Neural progenitor cell (in vitro differentiated cells): ENCODE data around the gene PRR30.
"Not testable (repeated sequence)": the region's sequence is repeated elsewhere in the genome, so short reads cannot be mapped to it uniquely, and the experiment has no call there.

Source experiments
- CTCF ChIP-seq: fragments of 200-600 bp; sonication (generic); IDR thresholded peaks from 2 replicates; pipeline ENCODE4 v1.5.1; 2017; ENCODE audit warnings: antibody characterized with exemption, mild to moderate bottlenecking
- EZH2 ChIP-seq: fragments of 200-600 bp; sonication (generic); IDR thresholded peaks from 2 replicates; pipeline ENCODE4 v1.6.1; 2017; ENCODE audit warnings: antibody characterized with exemption, mild to moderate bottlenecking, moderate library complexity

DNA sequence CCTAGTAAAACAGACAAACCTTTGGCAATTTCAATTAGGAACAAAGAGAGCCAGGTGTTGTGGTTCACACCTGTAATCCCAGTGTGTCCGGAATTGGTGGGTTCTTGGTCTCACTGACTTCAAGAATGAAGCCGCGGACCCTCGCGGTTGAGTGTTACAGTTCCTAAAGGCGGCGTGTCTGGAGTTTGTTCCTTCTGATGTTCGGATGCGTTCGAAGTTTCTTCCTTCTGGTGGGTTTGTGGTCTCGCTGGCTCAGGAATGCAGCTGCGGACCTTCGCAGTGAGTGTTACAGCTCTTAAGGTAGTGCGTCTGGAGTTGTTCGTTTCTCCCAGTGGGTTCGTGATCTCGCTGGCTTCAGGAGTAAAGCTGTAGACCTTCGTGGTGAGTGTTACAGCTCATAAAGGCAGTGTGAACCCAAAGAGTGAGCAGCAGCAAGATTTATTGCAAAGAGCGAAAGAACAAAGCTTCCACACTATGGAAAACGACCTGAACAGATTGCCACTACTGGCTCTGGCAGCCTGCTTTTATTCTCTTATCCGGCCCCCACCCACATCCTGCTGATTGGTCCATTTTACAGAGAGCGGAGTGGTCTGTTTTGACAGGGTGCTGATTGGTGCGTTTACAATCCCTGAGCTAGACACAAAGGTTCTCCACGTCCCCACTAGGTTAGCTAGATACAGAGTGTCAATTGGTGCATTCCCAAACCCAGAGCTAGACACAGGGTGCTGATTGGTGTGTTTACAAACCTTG, 28.4 kb downstream of the PRR30 start:
- not testable (repeated sequence) for TF ChIP-seq CTCF, EZH2
